GM12864 (cell line): ENCODE measurements around the gene PLEKHJ1.

Source experiments
- DNase-seq: peaks from one replicate; pipeline ENCODE4 v3.0.0-alpha.2; 2011; ENCODE audit warnings: low read depth
- H3K4me3 ChIP-seq: 2 replicates; pipeline ENCODE4 v1.5.1; 2011; ENCODE audit warnings: mild to moderate bottlenecking, low read depth, low read length, control low read depth
- CTCF ChIP-seq: IDR thresholded peaks from 2 replicates; pipeline ENCODE4 v1.5.1; 2011; ENCODE audit warnings: low read depth, mild to moderate bottlenecking, moderate library complexity, low read length, control low read depth, inconsistent platforms; ENCODE audit errors: missing control alignments

Gene PLEKHJ1

GRCh38 chr19:2231621-2232221 lies 4.4 kb downstream of the PLEKHJ1 start:
- H3K4me3 ChIP-seq = no peak overlapping the region
- DNase-seq = no peak
- peak; percentile 34 for TF ChIP-seq CTCF

- no peak for TF ChIP-seq CTCF
- no peak overlapping the region for H3K4me3 ChIP-seq
- no peak for DNase-seq
Observed at GRCh38 chr19:2230807-2231533, 5.2 kb downstream of the PLEKHJ1 start.

- H3K4me3 ChIP-seq = no peak overlapping the region
- no peak for TF ChIP-seq CTCF
- no peak for DNase-seq
Observed at GRCh38 chr19:2230033-2230531, 6.0 kb downstream of the PLEKHJ1 start.

GRCh38 chr19:2229103-2230032 lies 6.8 kb downstream of the PLEKHJ1 start:
- no peak overlapping the region for H3K4me3 ChIP-seq
- no peak for TF ChIP-seq CTCF
- no peak for DNase-seq

- TF ChIP-seq CTCF = no peak
- H3K4me3 ChIP-seq = no peak overlapping the region
- no peak for DNase-seq
Observed at GRCh38 chr19:2228157-2229030, 7.7 kb downstream of the PLEKHJ1 start.
